ENCODE measurements around the gene CUL5.
"Not testable (repeated sequence)": the region's sequence is repeated elsewhere in the genome, so short reads cannot be mapped to it uniquely, and the experiment has no call there.

Gene CUL5

GRCh38 chr11:108112057-108112456 is 103.4 kb downstream of the CUL5 start:
- Histone ChIP-seq H3K4me1 (ENCODE audit: low read depth, poor library complexity, severe bottlenecking) (no peaks in the 10 kb centered on the region), H3K36me3 (ENCODE audit: insufficient read depth) (no peaks in the 10 kb centered on the region), H3K4me2 (no peak overlapping the region), H4K20me1 (ENCODE audit: insufficient read depth) (no peaks in the 10 kb centered on the region), H3K79me2 (ENCODE audit: insufficient read depth, low read depth) (no peaks in the 10 kb centered on the region), H3K4me3 (IDR thresholded peaks at IDR 0.05; ENCODE audit: insufficient read depth, low read depth, low read length) (no peak overlapping the region), H3K27me3 (ENCODE audit: insufficient read depth, low read depth) (no peaks in the 10 kb centered on the region), H3K27ac (no peak overlapping the region), H2AFZ (ENCODE audit: low read depth) (no peak overlapping the region), H3K9ac (no peak overlapping the region)
- no peak for TF ChIP-seq CTCF (conservative IDR thresholded peaks at IDR 0.05; ENCODE audit: low read depth, low read length)

GRCh38 chr11:108115500-108116140 is 106.9 kb downstream of the CUL5 start:
- Histone ChIP-seq H2AFZ (ENCODE audit: low read depth) (no peak overlapping the region), H3K27me3 (ENCODE audit: insufficient read depth, low read depth) (no peaks in the 10 kb centered on the region), H3K79me2 (ENCODE audit: insufficient read depth, low read depth) (no peaks in the 10 kb centered on the region), H3K36me3 (ENCODE audit: insufficient read depth) (no peaks in the 10 kb centered on the region), H3K4me3 (IDR thresholded peaks at IDR 0.05; ENCODE audit: insufficient read depth, low read depth, low read length) (no peak overlapping the region), H3K4me1 (ENCODE audit: low read depth, poor library complexity, severe bottlenecking) (peaks cover 1% of the 10 kb centered on the region), H3K27ac (no peak overlapping the region), H4K20me1 (ENCODE audit: insufficient read depth) (no peaks in the 10 kb centered on the region), H3K9ac (no peak overlapping the region), H3K4me2 (no peak overlapping the region)
- no peak for TF ChIP-seq CTCF (conservative IDR thresholded peaks at IDR 0.05; ENCODE audit: low read depth, low read length)

- H2AFZ ChIP-seq (ENCODE audit: low read depth) = no peak overlapping the region
- H3K4me1 ChIP-seq (ENCODE audit: low read depth, poor library complexity, severe bottlenecking) = peaks cover 12% of the 10 kb centered on the region
- TF ChIP-seq CTCF (conservative IDR thresholded peaks at IDR 0.05; ENCODE audit: low read depth, low read length) = peak; percentile 28; the same call in 1 of the 2 replicates
- no peaks in the 10 kb centered on the region for H3K27me3 ChIP-seq (ENCODE audit: insufficient read depth, low read depth)
- H4K20me1 ChIP-seq (ENCODE audit: insufficient read depth) = no peaks in the 10 kb centered on the region
- no peak overlapping the region for H3K4me3 ChIP-seq (IDR thresholded peaks at IDR 0.05; ENCODE audit: insufficient read depth, low read depth, low read length)
- H3K4me2 ChIP-seq = no peak overlapping the region
- no peak overlapping the region for H3K9ac ChIP-seq
- H3K27ac ChIP-seq = no peak overlapping the region
- H3K79me2 ChIP-seq (ENCODE audit: insufficient read depth, low read depth) = peaks cover 9% of the 10 kb centered on the region; the same call in 1 of the 2 replicates
- H3K36me3 ChIP-seq (ENCODE audit: insufficient read depth) = no peaks in the 10 kb centered on the region
Observed at GRCh38 chr11:108117746-108118371, 109.2 kb downstream of the CUL5 start.

GRCh38 chr11:108120936-108121273 is 112.2 kb downstream of the CUL5 start:
- H3K9ac ChIP-seq = peak overlapping the region; percentile 82; the same call in 1 of the 2 replicates
- H3K27me3 ChIP-seq (ENCODE audit: insufficient read depth, low read depth); H3K36me3 ChIP-seq (ENCODE audit: insufficient read depth); H3K79me2 ChIP-seq (ENCODE audit: insufficient read depth, low read depth); H3K27ac ChIP-seq; H4K20me1 ChIP-seq (ENCODE audit: insufficient read depth); H3K4me3 ChIP-seq (IDR thresholded peaks at IDR 0.05; ENCODE audit: insufficient read depth, low read depth, low read length): not testable (repeated sequence)
- peak overlapping the region; percentile 48; the same call in 1 of the 2 replicates for H3K4me2 ChIP-seq
- H3K4me1 ChIP-seq (ENCODE audit: low read depth, poor library complexity, severe bottlenecking) = peaks cover 23% of the 10 kb centered on the region
- peak overlapping the region; percentile 83 for H2AFZ ChIP-seq (ENCODE audit: low read depth)
